SK-N-SH (cell line): ENCODE results near the gene TGM5. TPM values are rescaled to one million over a fixed set of nuclear protein-coding genes. Genes with fewer than 3 reads are reported as not detected.

Experiments
- CTCF ChIA-PET: fragments of 300-600, 350-600 bp; formaldehyde crosslinking; extraction: SDS; loops from one replicate; lab custom pipeline; 2021; lab: Yijun Ruan, JAX
- POLR2A ChIA-PET: fragments of 350-600 bp; sonication (Branson Sonifier 250); formaldehyde crosslinking; extraction: SDS; loops from one replicate; lab custom pipeline; 2020; ENCODE audit warnings: antibody characterized with exemption, inconsistent platforms; lab: Yijun Ruan, JAX
- DNase-seq: peaks from one replicate; pipeline ENCODE4 v3.0.0; 2012
- H2AFZ ChIP-seq: fragments of 200-600 bp; sonication (generic); 2 replicates; pipeline ENCODE4 v1.8.1; 2016; ENCODE audit warnings: antibody characterized with exemption, mild to moderate bottlenecking, low read depth
- H3F3A ChIP-seq: fragments of 200-600 bp; sonication (generic); replicated peaks from 2 replicates; pipeline ENCODE3; 2016; ENCODE audit warnings: antibody characterized with exemption, mild to moderate bottlenecking; ENCODE audit not compliant: insufficient read depth
- H3K27ac ChIP-seq, 2 experiments: fragments of 200-500 bp in 1 of 2; fragments of 200-600 bp in 1 of 2; sonication (Bioruptor generic) in 1 of 2; sonication (generic), shearing (Covaris generic) in 1 of 2; 2 replicates each; pipeline versions ENCODE4 v1.5.1 to v1.6.1; 2014 to 2016; ENCODE audit warnings: low read depth in 2 of 2, inconsistent platforms in 1 of 2, low read length in 1 of 2, mild to moderate bottlenecking in 1 of 2, mixed read lengths in 1 of 2
- H3K27me3 ChIP-seq: fragments of 200-600 bp; sonication (generic), shearing (Covaris generic); 2 replicates; pipeline ENCODE4 v1.6.1; 2016; ENCODE audit warnings: mixed run types; ENCODE audit not compliant: insufficient read depth
- H3K36me3 ChIP-seq, 2 experiments: fragments of 200-500 bp in 1 of 2; fragments of 200-600 bp in 1 of 2; sonication (Bioruptor generic) in 1 of 2; sonication (generic) in 1 of 2; replicated peaks in 1 of 2; 2 replicates each; pipeline versions ENCODE3 to v1.5.1; 2014 to 2016; ENCODE audit warnings: low read length in 1 of 2, mild to moderate bottlenecking in 1 of 2; ENCODE audit not compliant: insufficient read depth in 2 of 2, control insufficient read depth in 1 of 2
- H3K4me1 ChIP-seq, 2 experiments: fragments of 200-500 bp in 1 of 2; fragments of 200-600 bp in 1 of 2; sonication (Bioruptor generic) in 1 of 2; sonication (generic), shearing (Covaris generic) in 1 of 2; 2 replicates each; pipeline versions ENCODE4 v1.5.1 to v1.6.1; 2014 to 2016; ENCODE audit warnings: low read depth in 1 of 2, low read length in 1 of 2, mixed run types in 1 of 2; ENCODE audit not compliant: insufficient read depth in 2 of 2, control insufficient read depth in 1 of 2
- H3K4me2 ChIP-seq: fragments of 200-600 bp; sonication (generic), shearing (Covaris generic); 2 replicates; pipeline ENCODE4 v1.6.1; 2017; ENCODE audit warnings: mixed run types
- H3K4me3 ChIP-seq, 2 experiments: fragments of 200-500 bp in 1 of 2; fragments of 200-600 bp in 1 of 2; sonication (Bioruptor generic) in 1 of 2; sonication (generic), shearing (Covaris generic) in 1 of 2; 2 replicates each; pipeline versions ENCODE4 v1.5.1 to v1.8.1; 2014 to 2016; ENCODE audit warnings: low read depth in 2 of 2, inconsistent platforms in 1 of 2, low read length in 1 of 2, mild to moderate bottlenecking in 1 of 2, mixed read lengths in 1 of 2, moderate library complexity in 1 of 2
- H3K79me2 ChIP-seq: fragments of 200-600 bp; sonication (generic); 2 replicates; pipeline ENCODE4 v1.8.1; 2017; ENCODE audit warnings: mild to moderate bottlenecking; ENCODE audit not compliant: insufficient read depth
- H3K9ac ChIP-seq: fragments of 200-600 bp; sonication (generic); 2 replicates; pipeline ENCODE4 v1.6.1; 2017; ENCODE audit warnings: mixed run types
- H3K9me2 ChIP-seq: fragments of 200-600 bp; sonication (generic); 2 replicates; pipeline ENCODE4 v1.6.1; 2017; ENCODE audit warnings: mixed run types
- H3K9me3 ChIP-seq: fragments of 200-600 bp; sonication (generic); 2 replicates; pipeline ENCODE4 v1.6.1; 2017; ENCODE audit warnings: mixed run types, mild to moderate bottlenecking, moderate library complexity
- H4K20me1 ChIP-seq: fragments of 200-600 bp; sonication (generic); 2 replicates; pipeline ENCODE4 v1.6.1; 2017; ENCODE audit warnings: mild to moderate bottlenecking, mixed run types; ENCODE audit not compliant: insufficient read depth
- CHD2 ChIP-seq: fragments of 150-350 bp; IDR thresholded peaks from 2 replicates; pipeline ENCODE4 v1.6.1; 2018; ENCODE audit warnings: low read length; ENCODE audit not compliant: partially characterized antibody
- EP300 ChIP-seq, 2 experiments: IDR thresholded peaks; 2 replicates each; pipeline versions ENCODE4 v1.4.0 to v1.6.1; 2012; ENCODE audit warnings: borderline replicate concordance in 1 of 2, low read depth in 1 of 2, low read length in 1 of 2
- EZH2phosphoT487 ChIP-seq: fragments of 200-600 bp; sonication (generic); IDR thresholded peaks from 2 replicates; pipeline ENCODE4 v1.6.1; 2017; ENCODE audit warnings: low read depth, mixed run types, mild to moderate bottlenecking, antibody characterized with exemption, moderate library complexity, borderline replicate concordance
- FOSL2 ChIP-seq: IDR thresholded peaks from 2 replicates; pipeline ENCODE4 v1.4.0; 2012; ENCODE audit warnings: low read depth, mild to moderate bottlenecking, moderate library complexity, borderline replicate concordance
- FOXJ3 ChIP-seq: sonication (generic); formaldehyde crosslinking; IDR thresholded peaks from 2 replicates; pipeline ENCODE4 v1.5.1; 2020; ENCODE audit warnings: mild to moderate bottlenecking, missing genetic modification reagents
- FOXM1 ChIP-seq: IDR thresholded peaks from 2 replicates; pipeline ENCODE4 v1.4.0; 2012; ENCODE audit warnings: low read depth, mild to moderate bottlenecking
- GATA2 ChIP-seq: sonication (generic); formaldehyde crosslinking; IDR thresholded peaks from 2 replicates; pipeline ENCODE4 v1.5.0; 2020; ENCODE audit warnings: mild to moderate bottlenecking, missing genetic modification reagents
- MEF2A ChIP-seq: IDR thresholded peaks from 2 replicates; pipeline ENCODE4 v1.4.0; 2012; ENCODE audit warnings: low read depth, borderline replicate concordance
- MXI1 ChIP-seq: IDR thresholded peaks from 2 replicates; pipeline ENCODE4 v1.6.1; 2012; ENCODE audit warnings: mild to moderate bottlenecking, low read depth, low read length, improper control_type of control experiment
- NFIC ChIP-seq: IDR thresholded peaks from 2 replicates; pipeline ENCODE4 v1.4.0; 2012; ENCODE audit warnings: borderline replicate concordance
- NRF1 ChIP-seq: IDR thresholded peaks from 2 replicates; pipeline ENCODE4 v1.6.1; 2012; ENCODE audit warnings: low read depth, mild to moderate bottlenecking, low read length
- POLR2AphosphoS5 ChIP-seq: IDR thresholded peaks from 2 replicates; pipeline ENCODE4 v1.6.1; 2012; ENCODE audit warnings: low read depth, low read length
- RAD21 ChIP-seq: IDR thresholded peaks from 2 replicates; pipeline ENCODE4 v1.6.1; 2012; ENCODE audit warnings: mild to moderate bottlenecking, low read length
- RXRA ChIP-seq: IDR thresholded peaks from 2 replicates; pipeline ENCODE4 v1.4.0; 2012; ENCODE audit warnings: low read depth, mild to moderate bottlenecking, borderline replicate concordance
- TAF1 ChIP-seq: IDR thresholded peaks from 2 replicates; pipeline ENCODE4 v1.6.1; 2012; ENCODE audit warnings: low read depth, mild to moderate bottlenecking, low read length, moderate library complexity, borderline replicate concordance
- TCF12 ChIP-seq: IDR thresholded peaks from 2 replicates; pipeline ENCODE4 v1.4.0; 2012
- TEAD4 ChIP-seq: IDR thresholded peaks from 2 replicates; pipeline ENCODE4 v1.4.0; 2012; ENCODE audit warnings: mild to moderate bottlenecking, borderline replicate concordance; ENCODE audit not compliant: insufficient read depth
- USF1 ChIP-seq: IDR thresholded peaks from 2 replicates; pipeline ENCODE4 v1.4.0; 2012; ENCODE audit warnings: low read depth, borderline replicate concordance
- USF2 ChIP-seq: fragments of 150-350 bp; IDR thresholded peaks from 2 replicates; pipeline ENCODE4 v1.6.1; 2017; ENCODE audit warnings: antibody characterized with exemption, low read length, low read depth, borderline replicate concordance
- YY1 ChIP-seq: IDR thresholded peaks from 2 replicates; pipeline ENCODE4 v1.4.0; 2012; ENCODE audit warnings: low read depth, mild to moderate bottlenecking
- WGBS: methylation state at CpG from one replicate; pipeline ENCODE4 v1.1.6; 2017; ENCODE audit warnings: low lambda C conversion rate; 5-methylcytosine and 5-hydroxymethylcytosine counted together
- polyA plus RNA-seq, 3 experiments: library from polyadenylated mRNA; depleted of rRNA; stranded (reverse); fragments of >200 nt; gene quantifications; 2 replicates each; pipeline ENCODE4 v1.2.3, GENCODE V29; 2012
- TF ChIP-seq, protein P1 (sequence below): IDR thresholded peaks from 2 replicates; pipeline ENCODE4; 2012

TGM5 gene
- polyA plus RNA-seq, 1 of the 3 experiments (the other 2 are of a cell fraction): not detected

- Histone ChIP-seq H3K9me3 (no peaks in the 10 kb centered on the region), H3K9me2 (no peaks in the 10 kb centered on the region), H3K4me1 (no peaks in the 10 kb centered on the region; a peak in 1 of 4 replicates), H3K9ac (no peak overlapping the region), H3K79me2 (no peaks in the 10 kb centered on the region), H3K36me3 (no peaks in the 10 kb centered on the region), H4K20me1 (no peaks in the 10 kb centered on the region), H3F3A (no peaks in the 10 kb centered on the region), H2AFZ (no peak overlapping the region), H3K4me3 (no peak overlapping the region)
- POLR2A ChIA-PET: no interaction called here
- CTCF ChIA-PET: interaction anchor here (1.0 to 1.7 kb wide), 4 partner anchors 8 to 34 kb away, joined by 3 to 7 read pairs (median 4); no protein-coding TSS in a partner anchor
- DNase-seq: no peak
- WGBS: 35% methylated on average over 6 of the region's 8 CpGs
- no peak for TF ChIP-seq FOSL2
- TF ChIP-seq YY1: no peak
- TF ChIP-seq USF2: no peak
- TF ChIP-seq FOXJ3 (CRISPR knock-in tag): no peak
- TF ChIP-seq, protein P1, sequence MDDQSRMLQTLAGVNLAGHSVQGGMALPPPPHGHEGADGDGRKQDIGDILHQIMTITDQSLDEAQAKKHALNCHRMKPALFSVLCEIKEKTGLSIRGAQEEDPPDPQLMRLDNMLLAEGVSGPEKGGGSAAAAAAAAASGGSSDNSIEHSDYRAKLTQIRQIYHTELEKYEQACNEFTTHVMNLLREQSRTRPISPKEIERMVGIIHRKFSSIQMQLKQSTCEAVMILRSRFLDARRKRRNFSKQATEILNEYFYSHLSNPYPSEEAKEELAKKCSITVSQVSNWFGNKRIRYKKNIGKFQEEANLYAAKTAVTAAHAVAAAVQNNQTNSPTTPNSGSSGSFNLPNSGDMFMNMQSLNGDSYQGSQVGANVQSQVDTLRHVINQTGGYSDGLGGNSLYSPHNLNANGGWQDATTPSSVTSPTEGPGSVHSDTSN: no peak
- no peak for TF ChIP-seq TAF1
- TF ChIP-seq EP300 (IDR thresholded peaks at IDR 0.05; ENCODE audit: borderline replicate concordance in 1 of 2, low read depth in 1 of 2, low read length in 1 of 2): no peak
- TF ChIP-seq TEAD4: no peak
- TF ChIP-seq FOXM1: no peak
- no peak for TF ChIP-seq NRF1
- TF ChIP-seq, all 33 proteins: peak for 0
- no peak overlapping the region for H3K27ac ChIP-seq
- H3K4me2 ChIP-seq: no peak overlapping the region
- H3K27me3 ChIP-seq: peaks cover 17% of the 10 kb centered on the region; the same call in 1 of the 2 replicates
These were observed 15.4 kb downstream of the TGM5 start for GRCh38 chr15:43251185-43251870.

DNA sequence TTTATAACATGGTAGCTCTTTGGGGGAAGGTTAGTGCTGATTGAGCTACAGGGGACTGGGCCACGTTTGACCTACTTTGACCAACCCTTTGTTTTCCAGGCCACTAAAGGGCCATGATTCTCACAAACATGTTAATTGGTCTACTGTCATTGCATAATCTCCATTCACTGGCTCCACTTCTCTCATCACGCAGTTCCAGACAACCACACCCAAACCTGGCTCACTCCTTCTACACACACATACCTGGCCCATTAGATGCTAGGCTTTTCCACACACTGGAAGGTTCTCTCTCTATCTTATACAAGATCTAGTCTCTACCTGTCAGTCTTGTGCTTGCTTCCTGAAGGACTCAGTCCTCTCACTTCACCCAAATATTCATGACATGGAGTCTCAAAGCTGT lies 15.9 kb downstream of the TGM5 start:
- H3K9me2 ChIP-seq: no peaks in the 10 kb centered on the region
- H3K9me3 ChIP-seq: no peaks in the 10 kb centered on the region
- no peak overlapping the region for H3K4me3 ChIP-seq
- H3K9ac ChIP-seq: no peak overlapping the region
- no peaks in the 10 kb centered on the region for H4K20me1 ChIP-seq
- no peaks in the 10 kb centered on the region for H3K79me2 ChIP-seq
- H3K4me1 ChIP-seq: no peaks in the 10 kb centered on the region; a peak in 1 of 4 replicates
- TF ChIP-seq RXRA (no peak), MXI1 (no peak), USF2 (no peak), FOXM1 (no peak), CHD2 (no peak), NFIC (no peak), POLR2AphosphoS5 (no peak), EP300 (IDR thresholded peaks at IDR 0.05; ENCODE audit: borderline replicate concordance in 1 of 2, low read depth in 1 of 2, low read length in 1 of 2) (no peak), EZH2phosphoT487 (no peak), TCF12 (no peak), TAF1 (no peak), YY1 (no peak), TEAD4 (no peak), USF1 (no peak), MEF2A (no peak), RAD21 (no peak), NRF1 (no peak), GATA2 (CRISPR knock-in tag) (no peak)
- no peak overlapping the region for H2AFZ ChIP-seq
- no peaks in the 10 kb centered on the region for H3K36me3 ChIP-seq
- H3K4me2 ChIP-seq: no peak overlapping the region
- CTCF ChIA-PET: interaction anchor here (1.0 to 1.7 kb wide), 3 partner anchors 8 to 34 kb away, joined by 3 to 7 read pairs (median 5); no protein-coding TSS in a partner anchor
- POLR2A ChIA-PET: no interaction called here
- no peak overlapping the region for H3K27ac ChIP-seq
- peaks cover 11% of the 10 kb centered on the region; the same call in 1 of the 2 replicates for H3K27me3 ChIP-seq
- 48% methylated on average over 2 of the region's 2 CpGs for WGBS
- H3F3A ChIP-seq: no peaks in the 10 kb centered on the region
- DNase-seq: no peak
